Psoas muscle (tissue), 8 donors: ENCODE measurements around the gene ARPC1A. TPM values are rescaled to one million over a fixed set of nuclear protein-coding genes. Genes with fewer than 3 reads are reported as not detected.

Experiments used
- ATAC-seq, 4 donors: fragments of 200-7000 bp; cut with Tn5 transposase; one replicate each; pipeline ENCODE4 v1.9.1; 2020; ENCODE audit warnings: moderate library complexity in 3 of 4, mild to moderate bottlenecking in 2 of 4
- DNase-seq, 2 donors: peaks; one replicate each; pipeline ENCODE4 v3.0.0-alpha.2; 2020
- H3K27ac ChIP-seq: fragments of 200-600 bp; one replicate; pipeline ENCODE4 v1.8.0; 2022
- H3K27me3 ChIP-seq, 3 donors: fragments of 200-600 bp in 1 of 3; one replicate each; pipeline versions ENCODE4 v1.6.1 to v1.8.0; 2013 to 2022; ENCODE audit warnings: low read length in 2 of 3, mild to moderate bottlenecking in 2 of 3, moderate library complexity in 1 of 3; ENCODE audit not compliant: insufficient read depth in 3 of 3
- H3K36me3 ChIP-seq, 2 donors: fragments of 200-600 bp in 1 of 2; one replicate each; pipeline versions ENCODE4 v1.6.1 to v1.8.0; 2013 to 2022; ENCODE audit warnings: low read depth in 1 of 2, mild to moderate bottlenecking in 1 of 2, moderate library complexity in 1 of 2; ENCODE audit not compliant: insufficient read depth in 1 of 2
- H3K4me1 ChIP-seq: fragments of 200-600 bp; one replicate; pipeline ENCODE4 v1.8.0; 2022
- H3K4me3 ChIP-seq: fragments of 200-600 bp; one replicate; pipeline ENCODE4 v1.8.0; 2022; ENCODE audit warnings: mild to moderate bottlenecking
- H3K9me3 ChIP-seq: fragments of 200-600 bp; one replicate; pipeline ENCODE4 v1.8.0; 2022
- CTCF ChIP-seq: fragments of 200-600 bp; IDR thresholded peaks from one replicate; pipeline ENCODE4 v1.8.0; 2022; ENCODE audit warnings: antibody characterized with exemption
- WGBS, 3 donors: extraction: QIAGEN DNeasy Blood & Tissue Kit; methylation state at CpG; one replicate each; pipeline versions ENCODE4 v1.1.6 to v1.1.7; 2013; 5-methylcytosine and 5-hydroxymethylcytosine counted together
- intact Hi-C, 2 donors: fragments of 100-400 bp; cut with DNase I; formaldehyde crosslinking; loops; one replicate each; pipeline versions ENCODE4 v1.11.0 to v1.14.2; 2022
- polyA plus RNA-seq, 3 donors: library from polyadenylated mRNA; stranded (reverse); fragments of 200-250 nt; gene quantifications; one replicate each; pipeline ENCODE4 v1.2.3, GENCODE V29; 2013
- total RNA-seq, 4 donors: library from RNA; stranded (reverse); fragmentation: NEBNext Ultra II Directional in 2 of 4; extraction: Animal tissue kit (Norgen Biotek cat#: 25700) in 2 of 4; gene quantifications; one replicate each; pipeline versions ENCODE4 v1.2.1 to v1.2.4, GENCODE V29; 2021 to 2023
- donor health status: healthy with polysubstance abuse.
- donor health status: DM: no; HTN: no; CAD: no; lungs with moderate emphysema.
- donor health status: Bipolar disorder and iron deficiency.
- donor health status: healthy.
- donor health status: DM: yes; HTN: yes; CAD: no.
- donor health status: DM: no; HTN: no; CAD: no.
- donor health status: DM: no; HTN: no; CAD: no.
- donor health status: DM: yes; HTN: yes; CAD: no.

ARPC1A gene
- total and polyA plus RNA-seq, 7 donors: 38.1 to 114 (median 47.6) TPM

DNA sequence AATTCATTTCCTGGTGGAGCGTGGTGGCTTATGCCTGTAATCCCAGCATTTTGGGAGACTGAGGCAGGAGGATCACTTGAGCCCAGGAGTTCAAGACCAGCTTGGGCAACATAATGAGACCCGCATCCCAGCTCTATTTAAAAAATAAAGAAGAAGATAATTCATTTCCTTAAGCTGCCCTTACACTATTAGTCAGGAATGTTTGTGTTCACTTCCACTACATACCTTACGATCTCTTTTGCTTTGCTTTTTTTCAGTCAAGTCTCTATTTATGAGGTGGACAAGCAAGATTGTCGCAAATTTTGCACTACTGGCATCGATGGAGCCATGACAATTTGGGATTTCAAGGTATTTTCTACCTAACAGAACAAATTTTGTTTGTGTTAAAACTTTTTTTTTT is 37.6 kb downstream of the ARPC1A start:
- TF ChIP-seq CTCF: no peak
- intact Hi-C loops: no loop called here
- 94 to 98% (median 95%) methylated on average over 5 of the region's 5 CpGs for WGBS, 3 donors

DNA sequence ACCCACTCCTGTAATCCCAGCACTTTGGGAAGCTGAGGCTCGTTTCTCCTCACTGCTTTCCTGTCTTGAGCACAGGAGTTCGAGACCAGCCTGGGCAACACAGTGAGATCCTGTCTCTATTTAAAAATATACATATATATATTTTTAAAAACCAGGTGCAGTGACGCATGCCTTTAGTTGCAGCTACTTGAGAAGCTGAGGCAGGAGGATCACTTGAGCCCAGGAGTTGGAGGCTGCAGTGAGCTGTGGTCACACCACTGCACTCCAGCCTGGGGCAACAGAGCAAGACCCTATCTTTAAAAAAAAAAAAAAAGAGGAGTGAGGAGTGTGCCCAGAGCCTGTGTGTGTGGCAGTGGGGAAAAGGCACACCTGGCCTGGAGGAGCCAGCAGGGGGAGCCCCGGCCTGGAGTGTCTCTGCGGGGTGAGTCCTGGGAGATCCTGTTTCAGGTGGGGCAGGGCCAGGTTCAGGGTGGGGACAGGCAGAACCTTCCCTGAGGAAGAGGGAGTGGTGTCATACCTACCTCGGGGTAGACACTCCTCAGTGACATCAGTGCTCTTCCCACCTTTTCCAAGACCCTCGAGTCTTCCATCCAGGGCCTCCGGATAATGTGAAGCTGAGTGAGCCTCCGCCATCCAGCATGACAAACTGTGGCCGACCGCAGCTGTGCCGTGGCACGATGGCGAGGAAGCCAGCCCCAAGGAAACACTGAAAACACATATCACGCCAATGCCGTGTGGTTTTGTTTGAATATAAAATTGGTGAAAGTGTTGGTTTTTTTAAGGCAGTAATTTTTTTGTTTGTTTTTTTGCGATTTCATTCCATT is 39.8 kb downstream of the ARPC1A start:
- H3K4me1 ChIP-seq: no peaks in the 10 kb centered on the region
- H3K27ac ChIP-seq: no peak overlapping the region
- no peaks in the 10 kb centered on the region for H3K9me3 ChIP-seq
- no peak overlapping the region for H3K4me3 ChIP-seq
- peak; percentile 57 to 84 (median 75) for ATAC-seq
- peaks cover 0 to 82% of the 10 kb centered on the region in 2 donors for H3K36me3 ChIP-seq
- WGBS, 3 donors: 79 to 82% (median 81%) methylated on average over 17 of the region's 17 CpGs
- no peaks in the 10 kb centered on the region for H3K27me3 ChIP-seq
- peak; percentile 43 for TF ChIP-seq CTCF
- peak; percentile 41 to 74 for DNase-seq
- intact Hi-C loops: loop anchor here in 1 of 2 donors (5.0 kb wide), 1 partner anchor 52 kb away; no protein-coding TSS in a partner anchor

More for the DNA sequence above, 37.6 kb downstream of the ARPC1A start:
- H3K27me3 ChIP-seq: no peaks in the 10 kb centered on the region
- H3K36me3 ChIP-seq: peaks cover 3 to 93% of the 10 kb centered on the region in 2 donors
- DNase-seq (no peak), ATAC-seq (no peak)
- no peak overlapping the region for H3K4me3 ChIP-seq
- no peaks in the 10 kb centered on the region for H3K4me1 ChIP-seq
- H3K9me3 ChIP-seq: no peaks in the 10 kb centered on the region
- no peak overlapping the region for H3K27ac ChIP-seq

DNA sequence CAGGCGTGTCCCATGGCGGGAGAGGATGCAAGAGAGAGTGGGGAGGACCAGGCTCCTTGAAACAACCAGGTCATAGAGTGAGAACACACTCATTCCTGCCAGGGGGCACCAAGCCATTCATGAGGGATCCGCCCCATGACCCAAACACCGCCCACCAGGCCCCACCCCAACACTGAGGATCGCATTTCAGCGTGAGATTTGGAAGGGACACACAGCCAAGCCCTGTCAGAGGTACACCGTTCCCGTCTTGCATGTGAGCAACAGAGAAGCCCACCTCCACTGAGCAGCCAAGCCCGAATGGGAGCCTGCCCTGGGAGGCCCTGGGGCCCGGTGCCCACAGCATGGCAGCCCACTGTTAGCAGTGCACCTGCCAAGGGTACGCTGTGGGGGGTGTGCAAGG is 40.9 kb downstream of the ARPC1A start:
- WGBS, 3 donors: 48 to 74% (median 51%) methylated on average over 11 of the region's 11 CpGs
- ATAC-seq: peak; percentile 7 to 47 (median 24)
- no peaks in the 10 kb centered on the region for H3K4me1 ChIP-seq
- no peak for TF ChIP-seq CTCF
- H3K4me3 ChIP-seq: no peak overlapping the region
- DNase-seq: peak in 1 of 2 donors; percentile 48
- H3K27me3 ChIP-seq: no peaks in the 10 kb centered on the region
- peaks cover 0 to 71% of the 10 kb centered on the region in 2 donors for H3K36me3 ChIP-seq
- intact Hi-C loops: loop anchor here in 1 of 2 donors (5.0 kb wide), 1 partner anchor 51 kb away; no protein-coding TSS in a partner anchor
- no peaks in the 10 kb centered on the region for H3K9me3 ChIP-seq
- H3K27ac ChIP-seq: no peak overlapping the region

DNA sequence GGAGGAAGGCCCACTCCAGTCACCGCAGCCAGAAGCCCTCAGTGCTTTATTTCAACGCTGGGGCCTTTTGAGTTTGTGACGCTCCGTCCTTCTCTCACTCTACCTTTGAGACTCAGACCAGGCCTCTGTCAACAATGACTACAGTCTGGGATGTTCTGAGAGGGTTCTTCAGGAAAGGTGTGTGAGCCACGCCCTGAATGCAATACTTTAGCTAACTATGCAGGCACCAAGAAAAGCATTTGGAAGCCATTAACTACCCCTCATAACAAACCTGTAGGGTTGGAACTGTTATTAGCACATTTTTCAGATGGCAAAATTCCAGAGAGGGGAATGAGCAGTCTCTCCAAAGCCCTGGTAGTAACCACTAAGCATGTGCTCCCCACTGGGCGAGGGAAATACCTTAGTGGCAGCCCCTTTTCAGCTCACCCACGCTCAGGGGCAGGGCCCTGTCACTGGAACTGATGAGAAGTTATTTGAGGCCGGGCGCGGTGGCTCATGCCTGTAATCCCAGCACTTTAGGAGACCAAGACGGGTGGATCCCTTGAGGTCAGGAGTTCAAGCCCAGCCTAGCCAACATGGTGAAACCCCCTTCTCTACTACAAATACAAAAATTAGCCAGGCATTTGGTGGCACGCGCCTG is 43.2 kb downstream of the ARPC1A start:
- Histone ChIP-seq H3K4me3 (no peak overlapping the region), H3K36me3 (peaks cover 0 to 49% of the 10 kb centered on the region in 2 donors), H3K27me3 (no peaks in the 10 kb centered on the region), H3K9me3 (no peaks in the 10 kb centered on the region), H3K27ac (no peak overlapping the region), H3K4me1 (peaks cover 5% of the 10 kb centered on the region)
- 90 to 92% (median 91%) methylated on average over 13 of the region's 13 CpGs for WGBS, 3 donors
- no peak for ATAC-seq
- intact Hi-C loops: loop anchor here (2.0 to 5.0 kb wide), 2 partner anchors 42 to 48 kb away; no protein-coding TSS in a partner anchor
- no peak for TF ChIP-seq CTCF
- no peak for DNase-seq
